Activated T-cell treated with anti-CD3 and anti-CD28 coated beads, Interleukin-2, amount 50 U/mL, for 72 hours (primary cell): Measurements from ENCODE around the gene ACOX1. TPM values are rescaled to one million over a fixed set of nuclear protein-coding genes. Genes with fewer than 3 reads are reported as not detected.

ENCODE experiments used
- ATAC-seq, 2 donors: fragments of 150-1000 bp; cut with Tn5 transposase; replicated peaks in 1 of 2; 2 replicates each; pipeline ENCODE4 v1.10.0; 2021; ENCODE audit warnings: moderate library complexity in 2 of 2, mild to moderate bottlenecking in 1 of 2
- DNase-seq, 2 donors: peaks; one replicate each; pipeline ENCODE4 v3.0.0; 2021 to 2022; ENCODE audit warnings: mixed read lengths in 1 of 2
- H3K27ac Mint-ChIP-seq: one replicate; pipeline ENCODE4 v1.8.0; 2022; ENCODE audit warnings: mild to moderate bottlenecking, moderate library complexity, mixed read lengths
- H3K27me3 Mint-ChIP-seq: one replicate; pipeline ENCODE4 v1.8.0; 2022; ENCODE audit warnings: low read depth, mixed read lengths
- H3K36me3 Mint-ChIP-seq, 2 donors: one replicate each; pipeline ENCODE4 v1.8.0; 2022; ENCODE audit warnings: mixed read lengths in 2 of 2, mild to moderate bottlenecking in 1 of 2; ENCODE audit not compliant: insufficient read depth in 2 of 2
- H3K4me1 Mint-ChIP-seq: one replicate; pipeline ENCODE4 v1.8.0; 2022; ENCODE audit warnings: low read depth, mixed read lengths
- H3K4me3 Mint-ChIP-seq, 2 donors: one replicate each; pipeline ENCODE4 v1.8.0; 2022; ENCODE audit warnings: mild to moderate bottlenecking in 2 of 2, mixed read lengths in 2 of 2, moderate library complexity in 2 of 2
- H3K9me3 Mint-ChIP-seq, 2 donors: one replicate each; pipeline ENCODE4 v1.8.0; 2022; ENCODE audit warnings: mixed read lengths in 2 of 2
- total RNA-seq, 2 donors: library from RNA; stranded (reverse); gene quantifications; one replicate each; pipeline ENCODE4 v1.2.3, GENCODE V29; 2022

ACOX1 gene
- total RNA-seq, 2 donors from 2014 or later: 28.2 to 28.6 TPM

DNA sequence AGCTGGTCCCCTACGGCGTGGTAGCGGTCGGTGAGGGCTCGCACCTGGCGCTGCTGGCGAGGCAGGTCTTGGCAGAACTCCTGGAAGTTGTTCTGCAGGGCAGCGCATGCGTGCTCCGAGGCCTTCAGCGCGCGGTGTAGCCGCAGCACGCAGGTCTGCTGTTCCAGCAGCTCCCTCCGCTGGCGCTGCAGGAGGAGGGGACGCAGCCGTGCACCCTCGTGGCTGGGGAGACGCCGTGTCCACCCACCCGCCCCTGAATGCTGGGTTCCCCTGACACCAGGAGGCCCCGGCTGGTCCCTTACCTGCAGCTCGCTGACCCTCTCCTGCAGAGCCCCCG lies 35.9 kb upstream of the ACOX1 start:
- peaks cover 8% of the 10 kb centered on the region for H3K4me1 Mint-ChIP-seq
- DNase-seq: no peak
- H3K4me3 Mint-ChIP-seq: no peak overlapping the region

DNA sequence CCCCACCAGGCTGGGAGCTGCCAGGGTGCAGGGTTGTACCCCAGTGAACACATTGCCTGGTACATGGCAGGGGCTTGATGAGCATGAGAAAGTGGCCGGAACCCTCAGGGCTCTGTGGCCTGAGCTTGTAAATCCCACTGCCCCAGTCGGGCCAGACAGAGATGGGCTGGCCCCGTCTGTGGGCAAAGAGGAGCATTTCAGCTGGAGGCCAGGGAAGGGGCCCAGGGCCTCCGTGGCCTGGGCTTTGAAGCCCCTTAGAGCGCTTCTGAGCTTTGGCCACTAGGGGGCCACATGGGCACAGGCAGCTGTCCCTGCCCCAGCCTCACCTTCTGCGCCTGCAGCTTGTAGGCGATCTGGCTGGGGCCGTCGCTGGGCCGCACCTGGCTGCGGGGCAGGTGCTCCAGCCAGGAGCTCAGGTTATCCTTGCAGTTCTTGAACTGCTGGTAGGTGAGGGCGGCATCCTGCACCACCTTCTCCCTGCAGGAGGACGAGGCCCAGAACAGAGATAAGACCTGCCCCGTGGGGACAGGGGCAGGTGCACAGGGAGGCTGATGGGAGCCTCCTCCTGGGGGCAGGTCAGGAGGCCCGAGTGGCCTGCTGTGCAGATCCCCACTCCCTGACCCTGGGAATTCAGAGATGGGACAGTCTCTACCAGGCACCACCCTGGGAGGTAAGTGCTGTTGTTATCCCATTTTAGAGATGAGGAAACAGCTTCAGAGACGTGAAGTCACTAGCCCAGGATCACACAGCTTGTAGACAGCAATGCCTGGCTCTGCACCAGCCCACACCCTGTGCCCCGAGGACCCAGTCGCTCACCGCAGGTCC lies 35.3 kb upstream of the ACOX1 start:
- no peaks in the 10 kb centered on the region for H3K9me3 Mint-ChIP-seq
- ATAC-seq (peak; percentile 97 to 98), DNase-seq (peak; percentile 83 to 85)
- H3K36me3 Mint-ChIP-seq: no peaks in the 10 kb centered on the region
- H3K27me3 Mint-ChIP-seq: no peaks in the 10 kb centered on the region
- peaks cover 8% of the 10 kb centered on the region for H3K4me1 Mint-ChIP-seq
- no peak overlapping the region for H3K27ac Mint-ChIP-seq
- no peak overlapping the region for H3K4me3 Mint-ChIP-seq

More for the DNA sequence above, 35.9 kb upstream of the ACOX1 start:
- Mint-ChIP-seq H3K9me3 (no peaks in the 10 kb centered on the region), H3K27me3 (no peaks in the 10 kb centered on the region), H3K36me3 (no peaks in the 10 kb centered on the region), H3K27ac (no peak overlapping the region)
- no peak for ATAC-seq

DNA sequence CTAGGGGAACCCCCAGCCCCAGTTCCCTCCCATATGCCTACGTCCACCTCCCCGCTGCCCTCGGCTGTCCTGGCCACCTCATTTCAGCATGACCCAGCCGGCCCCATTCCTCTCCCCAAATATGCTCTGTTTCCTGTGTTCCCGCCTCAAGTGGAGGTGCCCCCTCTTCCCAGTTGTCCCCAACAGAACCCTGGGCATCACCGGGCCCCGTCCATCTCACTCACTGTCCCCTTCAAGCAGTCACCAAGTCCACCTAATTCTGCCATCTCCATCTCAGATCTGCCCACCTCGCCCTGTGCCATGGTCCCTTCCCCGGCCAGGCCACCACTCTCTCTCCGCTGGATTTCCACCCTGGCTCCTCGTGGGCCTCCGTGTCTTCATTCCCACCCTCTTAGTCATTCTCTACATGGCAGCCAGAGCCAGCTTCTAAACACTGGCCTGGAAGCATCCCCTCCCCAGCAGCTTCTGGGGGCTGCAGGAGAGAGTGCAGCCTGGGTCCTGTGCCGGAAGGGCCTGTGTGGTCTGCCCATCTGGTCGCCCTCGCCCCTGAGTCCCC lies 34.5 kb upstream of the ACOX1 start:
- no peak for ATAC-seq
- Mint-ChIP-seq H3K4me1 (peaks cover 8% of the 10 kb centered on the region), H3K36me3 (no peaks in the 10 kb centered on the region), H3K27me3 (no peaks in the 10 kb centered on the region), H3K27ac (no peak overlapping the region), H3K9me3 (no peaks in the 10 kb centered on the region), H3K4me3 (no peak overlapping the region)
- DNase-seq: no peak

DNA sequence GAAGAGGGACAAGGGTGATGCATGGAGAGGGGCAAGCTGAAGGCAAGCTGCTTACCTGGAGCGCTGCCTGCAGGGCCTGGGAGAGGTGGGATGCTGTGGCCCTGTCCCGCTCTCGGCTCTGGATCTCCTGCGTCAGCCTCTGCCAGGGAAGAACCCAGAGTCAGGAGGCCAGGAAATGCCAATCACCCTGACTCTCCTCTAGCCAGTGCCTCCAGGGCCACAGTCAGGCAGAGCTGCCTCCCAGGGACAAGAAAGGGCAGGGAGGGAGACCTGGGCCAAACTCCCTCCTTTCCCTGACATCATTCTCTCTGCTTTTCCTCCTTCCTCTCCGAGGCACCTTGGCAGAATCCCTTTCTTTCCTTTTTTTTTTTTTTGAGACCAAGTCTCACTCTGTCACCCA lies 33.0 kb upstream of the ACOX1 start:
- Mint-ChIP-seq H3K27ac (no peak overlapping the region), H3K4me1 (peaks cover 8% of the 10 kb centered on the region), H3K9me3 (no peaks in the 10 kb centered on the region), H3K27me3 (no peaks in the 10 kb centered on the region), H3K4me3 (no peak overlapping the region), H3K36me3 (no peaks in the 10 kb centered on the region)
- no peak for ATAC-seq
- DNase-seq: no peak

DNA sequence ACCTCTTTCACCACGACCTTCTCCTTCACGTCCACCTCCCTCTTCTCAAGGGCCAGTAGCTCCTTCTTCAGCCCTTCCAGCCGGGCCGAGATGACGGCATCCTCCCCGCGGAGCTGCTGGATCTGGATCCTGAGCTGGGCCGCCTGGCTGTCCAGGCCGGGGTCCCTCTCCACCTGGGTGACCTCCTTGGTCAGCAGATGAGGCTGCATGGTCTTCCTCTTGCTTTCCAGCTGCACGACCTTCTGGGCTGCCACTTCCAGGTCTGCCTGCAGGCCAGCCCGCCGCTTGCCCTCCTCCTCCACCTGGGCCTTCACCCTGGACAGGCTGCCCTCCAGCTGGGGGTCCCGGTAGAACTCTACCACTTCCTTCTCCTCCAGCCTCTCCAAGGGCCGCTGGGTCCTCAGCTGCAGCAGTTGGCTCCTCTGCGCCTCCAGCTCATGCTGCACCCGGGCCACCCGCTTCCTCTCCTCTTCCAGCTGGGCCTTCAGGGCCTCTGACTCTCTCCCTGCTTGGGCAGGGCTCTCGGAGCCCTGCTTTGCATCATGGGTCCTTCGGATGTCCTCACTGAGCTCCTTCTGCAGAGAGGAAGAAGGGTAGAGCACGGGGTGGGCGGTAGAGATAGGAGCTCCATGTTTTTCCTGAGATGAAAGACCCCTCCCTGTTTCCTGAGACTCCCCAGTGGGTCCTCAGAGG lies 31.1 kb upstream of the ACOX1 start:
- Mint-ChIP-seq H3K4me1 (peaks cover 8% of the 10 kb centered on the region), H3K27ac (no peak overlapping the region), H3K36me3 (no peaks in the 10 kb centered on the region), H3K4me3 (no peak overlapping the region), H3K9me3 (no peaks in the 10 kb centered on the region), H3K27me3 (no peaks in the 10 kb centered on the region)
- no peak for DNase-seq
- ATAC-seq: no peak

DNA sequence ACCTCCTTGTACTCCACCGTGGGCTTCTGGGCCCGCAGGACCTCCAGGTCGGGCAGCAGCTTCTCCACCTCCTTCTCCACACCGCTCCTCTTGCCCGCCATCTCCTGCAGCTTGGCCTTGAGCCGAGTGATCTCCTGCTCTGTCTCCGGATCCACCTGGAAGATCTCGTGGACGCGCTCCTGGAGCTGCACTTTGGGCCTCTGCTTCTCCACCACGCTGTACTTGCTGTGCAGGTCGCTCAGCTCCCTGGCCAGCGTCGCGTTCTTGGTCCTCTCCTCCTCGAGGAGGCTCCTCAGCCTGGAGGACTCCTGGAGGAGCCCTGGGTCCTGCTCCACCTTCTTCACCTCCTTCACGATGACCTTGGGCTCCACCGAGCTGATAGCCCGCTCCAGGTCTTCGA lies 30.5 kb upstream of the ACOX1 start:
- DNase-seq (no peak), ATAC-seq (no peak)
- Mint-ChIP-seq H3K4me1 (peaks cover 7% of the 10 kb centered on the region), H3K4me3 (no peak overlapping the region), H3K27me3 (no peaks in the 10 kb centered on the region), H3K27ac (no peak overlapping the region), H3K36me3 (no peaks in the 10 kb centered on the region), H3K9me3 (no peaks in the 10 kb centered on the region)

DNA sequence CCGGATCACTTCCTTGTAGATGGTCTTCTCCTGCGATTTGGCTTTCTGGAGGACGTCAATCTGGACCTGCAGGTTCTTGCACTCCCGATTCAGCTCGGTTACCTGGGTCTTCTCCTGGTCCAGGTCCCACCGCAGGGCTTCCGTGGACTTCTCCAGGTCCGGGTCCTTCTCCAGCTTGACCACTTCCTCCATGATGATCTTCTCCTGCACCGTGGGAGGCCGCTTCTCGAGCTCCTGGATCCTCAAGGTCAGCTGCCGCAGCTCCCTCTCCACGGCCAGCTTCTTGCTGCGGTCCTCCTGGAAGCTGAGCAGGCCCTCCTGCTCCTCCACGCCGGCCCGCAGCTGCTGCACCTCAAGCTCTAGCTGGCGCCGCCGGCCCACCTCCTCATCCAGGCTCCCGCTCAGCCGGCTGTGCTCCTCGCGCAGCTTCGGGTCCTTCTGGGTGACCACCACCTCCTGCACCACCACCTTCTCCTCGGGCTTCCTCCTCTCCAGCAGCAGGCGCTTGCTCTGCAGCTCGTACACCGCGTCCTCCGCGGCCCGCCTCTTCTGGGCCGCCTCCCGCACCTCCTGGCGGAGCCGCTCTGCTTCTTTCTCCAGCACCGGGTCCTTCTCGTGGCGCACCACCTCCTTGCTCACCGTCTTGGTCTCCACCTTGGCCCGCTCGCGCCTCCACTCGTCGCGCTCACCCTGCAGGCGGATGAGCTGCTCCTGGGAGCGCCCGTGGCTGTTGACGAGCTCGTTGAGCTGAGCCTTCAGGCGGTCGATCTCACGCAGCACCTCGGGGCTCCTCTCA lies 29.9 kb upstream of the ACOX1 start:
- Mint-ChIP-seq H3K4me3 (no peak overlapping the region), H3K4me1 (peaks cover under 1% of the 10 kb centered on the region), H3K27me3 (no peaks in the 10 kb centered on the region), H3K27ac (no peak overlapping the region), H3K9me3 (no peaks in the 10 kb centered on the region), H3K36me3 (no peaks in the 10 kb centered on the region)
- DNase-seq: no peak
- no peak for ATAC-seq

DNA sequence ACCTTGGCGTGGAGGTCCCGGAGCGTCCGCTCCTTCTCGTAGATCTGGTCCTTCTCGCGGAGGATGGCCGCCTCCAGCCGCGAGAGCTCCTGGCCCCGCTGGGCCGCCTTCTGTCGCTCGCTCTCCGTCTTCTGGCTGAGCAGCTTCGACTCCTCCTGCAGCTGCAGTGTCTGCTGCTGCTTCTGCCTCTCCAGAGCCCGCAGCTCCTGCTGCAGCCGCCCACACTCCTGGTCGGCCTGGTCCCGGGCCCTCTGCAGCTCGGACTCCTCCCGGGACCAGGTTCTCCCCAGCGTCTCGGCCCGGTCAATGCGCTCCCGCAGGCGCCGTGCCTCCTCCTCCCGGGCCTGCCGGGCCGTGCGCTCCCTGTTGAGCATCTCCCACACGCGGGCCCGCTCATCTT lies 29.2 kb upstream of the ACOX1 start:
- no peaks in the 10 kb centered on the region for H3K36me3 Mint-ChIP-seq
- no peaks in the 10 kb centered on the region for H3K9me3 Mint-ChIP-seq
- no peaks in the 10 kb centered on the region for H3K4me1 Mint-ChIP-seq
- ATAC-seq (no peak), DNase-seq (no peak)
- H3K27ac Mint-ChIP-seq: no peak overlapping the region
- no peak overlapping the region for H3K4me3 Mint-ChIP-seq
- no peaks in the 10 kb centered on the region for H3K27me3 Mint-ChIP-seq

DNA sequence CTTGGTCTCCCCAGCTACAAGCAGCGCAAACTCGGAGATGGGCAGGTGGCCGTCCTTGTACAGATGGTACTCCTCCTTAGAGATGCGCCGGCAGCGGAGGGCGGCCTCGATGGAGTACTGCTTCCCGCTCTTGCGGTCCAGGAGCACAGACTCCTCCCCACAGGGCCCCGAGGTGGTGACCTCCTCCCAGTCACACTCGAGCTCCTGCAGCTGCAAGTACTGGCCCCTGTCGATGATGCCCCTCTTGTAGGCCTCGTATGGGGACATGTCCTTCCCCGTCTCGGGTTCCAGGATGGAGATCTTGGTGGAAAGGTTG lies 28.8 kb upstream of the ACOX1 start:
- ATAC-seq (no peak), DNase-seq (no peak)
- Mint-ChIP-seq H3K36me3 (no peaks in the 10 kb centered on the region), H3K9me3 (no peaks in the 10 kb centered on the region), H3K27me3 (no peaks in the 10 kb centered on the region), H3K4me3 (no peak overlapping the region), H3K27ac (no peak overlapping the region), H3K4me1 (no peaks in the 10 kb centered on the region)

DNA sequence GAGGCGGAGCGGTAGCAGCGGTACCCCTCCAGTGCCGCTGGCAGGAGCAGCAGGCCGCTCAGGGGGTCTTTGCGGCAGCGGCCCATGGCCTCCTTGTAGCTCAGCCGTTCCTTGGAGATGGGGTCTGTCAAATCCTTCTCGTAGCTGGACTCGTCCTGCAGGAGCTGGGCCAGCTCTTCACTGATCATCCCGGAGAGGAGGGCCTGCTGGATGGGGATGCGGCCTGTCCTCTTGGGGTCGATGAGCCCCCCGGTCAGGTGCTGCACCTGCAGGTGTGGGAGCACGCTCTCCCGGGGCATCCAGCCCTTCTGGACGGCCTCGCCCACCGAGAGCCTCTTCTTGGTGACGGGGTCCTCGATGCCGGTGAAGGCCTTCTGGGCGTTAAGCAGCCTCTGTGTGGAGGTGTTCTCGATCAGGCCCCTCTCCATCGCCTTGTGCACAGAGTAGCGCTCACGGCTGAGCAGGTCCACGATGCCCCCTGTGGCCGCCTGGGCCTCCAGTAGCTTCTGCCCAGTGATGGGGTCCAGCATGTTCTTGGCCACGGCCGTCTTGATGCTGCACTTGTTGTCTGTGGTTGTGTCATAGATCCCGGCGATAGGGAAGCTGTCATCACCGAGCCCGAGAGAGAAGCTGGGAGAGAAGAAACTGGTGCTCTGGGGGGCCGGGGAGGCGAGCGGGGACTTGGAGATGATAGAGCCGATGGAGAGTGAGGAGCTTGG lies 28.3 kb upstream of the ACOX1 start:
- ATAC-seq (no peak), DNase-seq (no peak)
- Mint-ChIP-seq H3K9me3 (no peaks in the 10 kb centered on the region), H3K27ac (no peak overlapping the region), H3K4me3 (no peak overlapping the region), H3K27me3 (no peaks in the 10 kb centered on the region), H3K4me1 (no peaks in the 10 kb centered on the region), H3K36me3 (no peaks in the 10 kb centered on the region)

DNA sequence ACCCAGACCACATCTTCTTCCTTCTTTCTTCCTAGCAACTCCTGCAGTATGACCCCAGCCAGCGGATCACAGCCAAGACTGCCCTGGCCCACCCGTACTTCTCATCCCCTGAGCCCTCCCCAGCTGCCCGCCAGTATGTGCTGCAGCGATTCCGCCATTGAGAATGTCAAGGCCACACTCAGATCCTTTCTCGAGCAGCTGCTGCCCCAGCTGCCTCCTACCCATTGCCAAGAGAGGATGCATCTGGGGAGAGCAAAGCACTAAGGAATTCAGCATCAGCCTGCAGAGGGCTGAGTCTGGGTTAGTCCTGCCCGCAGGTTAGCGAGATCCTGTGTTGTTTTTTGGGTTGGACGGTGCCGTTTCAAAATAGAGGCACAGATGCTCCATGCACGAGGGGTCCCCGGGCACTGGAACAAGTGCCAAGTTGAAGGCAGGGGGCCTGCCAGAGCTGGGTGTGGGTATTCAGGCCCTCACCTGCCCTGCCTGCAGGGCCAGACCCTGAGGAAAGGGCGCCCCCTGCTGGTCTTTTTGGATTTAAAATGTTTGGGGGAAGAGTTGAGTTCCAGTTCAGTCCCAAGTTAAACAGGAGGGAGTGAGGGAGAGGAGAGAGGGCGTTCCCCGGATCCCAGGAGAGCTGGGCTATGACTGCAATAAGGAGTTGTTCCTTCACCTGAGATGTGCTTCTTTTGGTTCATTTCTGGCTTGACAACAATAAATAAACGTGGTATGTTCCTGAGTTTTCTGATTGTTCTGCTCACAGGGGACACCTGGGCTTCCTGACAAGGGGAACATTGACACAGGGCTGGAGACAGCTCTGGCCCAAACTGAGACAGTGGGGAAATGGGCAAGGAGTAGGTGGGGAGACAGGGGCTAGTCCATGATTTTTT lies 26.5 kb upstream of the ACOX1 start:
- no peaks in the 10 kb centered on the region for H3K36me3 Mint-ChIP-seq
- peak overlapping the region; percentile 0 for H3K27ac Mint-ChIP-seq
- ATAC-seq: peak; percentile 70 to 73
- H3K27me3 Mint-ChIP-seq: no peaks in the 10 kb centered on the region
- H3K9me3 Mint-ChIP-seq: no peaks in the 10 kb centered on the region
- DNase-seq: peak; percentile 83 to 91
- H3K4me3 Mint-ChIP-seq: no peak overlapping the region
- H3K4me1 Mint-ChIP-seq: no peaks in the 10 kb centered on the region

DNA sequence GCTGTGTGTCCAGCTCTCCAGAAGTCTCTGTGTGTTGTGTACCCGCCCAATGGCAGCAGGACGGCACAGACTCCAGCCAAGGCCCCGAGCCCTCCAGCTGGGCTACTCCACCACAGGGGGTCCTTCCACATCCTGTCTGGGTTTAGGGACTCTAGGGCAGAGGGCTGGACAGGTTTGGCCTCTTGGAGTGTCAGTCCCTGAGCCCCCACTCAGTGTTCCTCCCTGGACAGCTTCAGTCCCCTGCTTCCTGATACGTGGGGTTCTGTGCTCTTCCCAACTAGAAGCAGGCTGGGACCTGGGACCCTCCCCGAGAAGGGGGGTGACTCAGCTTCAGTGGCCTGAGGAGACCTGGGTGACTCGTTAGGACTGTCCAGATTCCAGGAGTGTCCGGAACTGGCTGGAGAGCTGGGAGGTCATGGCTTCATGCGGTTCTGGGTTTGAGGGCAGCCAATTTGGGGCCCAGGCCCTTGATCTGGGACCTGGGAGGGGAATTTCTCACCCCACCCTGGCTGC lies 25.8 kb upstream of the ACOX1 start:
- Mint-ChIP-seq H3K9me3 (no peaks in the 10 kb centered on the region), H3K27me3 (no peaks in the 10 kb centered on the region), H3K4me1 (no peaks in the 10 kb centered on the region), H3K27ac (no peak overlapping the region), H3K36me3 (no peaks in the 10 kb centered on the region), H3K4me3 (no peak overlapping the region)
- DNase-seq (no peak), ATAC-seq (no peak)
